ENCODE data around the gene SULT2A1. TPM values are rescaled to one million over a fixed set of nuclear protein-coding genes. Genes with fewer than 3 reads are reported as not detected.

SULT2A1 gene
- total RNA-seq, 2 experiments from 2014 or later: not detected

DNA sequence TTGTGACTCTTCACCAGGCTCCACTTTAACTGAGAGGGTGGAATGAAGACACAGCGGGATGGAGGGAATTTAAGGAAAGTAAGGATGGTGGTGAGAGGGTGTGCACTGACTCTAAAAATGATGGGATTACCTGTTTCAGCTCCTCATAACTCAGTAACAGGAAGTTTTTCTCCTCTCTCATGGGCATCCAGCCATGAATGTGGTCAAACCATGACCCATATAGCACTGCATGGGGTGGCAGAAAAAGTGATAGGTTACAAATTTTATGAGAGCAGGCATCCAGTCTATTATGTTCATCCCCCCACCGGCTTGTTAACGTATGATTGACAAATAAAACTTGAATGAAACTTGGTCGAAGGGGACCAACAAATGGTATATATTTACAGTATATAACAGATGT is 7.2 kb downstream of the SULT2A1 start:
- Histone ChIP-seq H4K20me1 (ENCODE audit: insufficient read depth, low read length) (no peaks in the 10 kb centered on the region), H3K4me3 (ENCODE audit: low read depth, low read length, poor library complexity, severe bottlenecking) (no peak overlapping the region), H3K4me1 (ENCODE audit: insufficient read depth, low read length, poor library complexity, severe bottlenecking) (no peaks in the 10 kb centered on the region), H3K9me3 (ENCODE audit: low read length) (no peaks in the 10 kb centered on the region), H3K4me2 (ENCODE audit: low read length) (no peak overlapping the region), H2AFZ (ENCODE audit: low read length) (no peak overlapping the region), H3K9me2 (ENCODE audit: insufficient read depth, low read length) (no peaks in the 10 kb centered on the region), H3K27ac (ENCODE audit: low read depth, low read length, poor library complexity, severe bottlenecking) (no peak overlapping the region), H3K79me2 (ENCODE audit: insufficient read depth, low read depth, low read length) (no peaks in the 10 kb centered on the region), H3K36me3 (ENCODE audit: insufficient read depth, low read length) (no peaks in the 10 kb centered on the region)
- intact Hi-C loops (cut with micrococcal nuclease; ENCODE audit: unreplicated experiment): no loop called here
- CTCF ChIA-PET (ENCODE audit: unreplicated experiment): no interaction called here
- POLR2A ChIA-PET: no interaction called here
- TF ChIP-seq, protein P1, sequence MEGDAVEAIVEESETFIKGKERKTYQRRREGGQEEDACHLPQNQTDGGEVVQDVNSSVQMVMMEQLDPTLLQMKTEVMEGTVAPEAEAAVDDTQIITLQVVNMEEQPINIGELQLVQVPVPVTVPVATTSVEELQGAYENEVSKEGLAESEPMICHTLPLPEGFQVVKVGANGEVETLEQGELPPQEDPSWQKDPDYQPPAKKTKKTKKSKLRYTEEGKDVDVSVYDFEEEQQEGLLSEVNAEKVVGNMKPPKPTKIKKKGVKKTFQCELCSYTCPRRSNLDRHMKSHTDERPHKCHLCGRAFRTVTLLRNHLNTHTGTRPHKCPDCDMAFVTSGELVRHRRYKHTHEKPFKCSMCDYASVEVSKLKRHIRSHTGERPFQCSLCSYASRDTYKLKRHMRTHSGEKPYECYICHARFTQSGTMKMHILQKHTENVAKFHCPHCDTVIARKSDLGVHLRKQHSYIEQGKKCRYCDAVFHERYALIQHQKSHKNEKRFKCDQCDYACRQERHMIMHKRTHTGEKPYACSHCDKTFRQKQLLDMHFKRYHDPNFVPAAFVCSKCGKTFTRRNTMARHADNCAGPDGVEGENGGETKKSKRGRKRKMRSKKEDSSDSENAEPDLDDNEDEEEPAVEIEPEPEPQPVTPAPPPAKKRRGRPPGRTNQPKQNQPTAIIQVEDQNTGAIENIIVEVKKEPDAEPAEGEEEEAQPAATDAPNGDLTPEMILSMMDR (conservative IDR thresholded peaks at IDR 0.05; ENCODE audit: low read length): no peak
- TF ChIP-seq EZH2phosphoT487 (IDR thresholded peaks at IDR 0.05; ENCODE audit: borderline replicate concordance, low read depth, low read length): no peak
- no peak for DNase-seq (ENCODE audit: low spot score)
- no TSS peak for BruUV-seq (replicated peaks)

DNA sequence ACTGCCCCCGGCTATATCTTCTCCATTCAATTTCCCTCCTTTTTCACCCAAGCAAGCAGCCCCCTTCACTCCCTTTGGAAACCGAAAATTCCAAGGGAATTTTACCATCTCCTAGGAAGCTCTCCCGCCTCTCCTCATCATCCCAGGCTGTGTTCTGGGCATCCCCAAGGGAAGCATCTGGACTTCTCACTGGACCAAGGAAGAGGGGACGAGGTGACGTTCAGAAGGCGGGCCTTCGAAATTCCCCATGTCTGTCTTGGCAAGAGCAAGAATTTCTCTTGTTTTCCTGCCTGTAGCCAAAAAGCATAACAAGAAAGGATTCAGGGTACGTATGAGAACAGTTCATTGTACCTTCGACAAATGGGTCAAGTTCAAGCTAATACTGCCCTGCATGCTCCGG is 20.9 kb downstream of the SULT2A1 start:
- H4K20me1 ChIP-seq (ENCODE audit: insufficient read depth, low read length): no peaks in the 10 kb centered on the region
- no peaks in the 10 kb centered on the region for H3K79me2 ChIP-seq (ENCODE audit: insufficient read depth, low read depth, low read length)
- H3K4me3 ChIP-seq (ENCODE audit: low read depth, low read length, poor library complexity, severe bottlenecking): no peak overlapping the region
- H3K9me2 ChIP-seq (ENCODE audit: insufficient read depth, low read length): no peaks in the 10 kb centered on the region
- no peak overlapping the region for H3K27ac ChIP-seq (ENCODE audit: low read depth, low read length, poor library complexity, severe bottlenecking)
- H2AFZ ChIP-seq (ENCODE audit: low read length): no peak overlapping the region
- ChIA-PET POLR2A (no interaction called here), CTCF (ENCODE audit: unreplicated experiment) (no interaction called here)
- no peak overlapping the region for H3K4me2 ChIP-seq (ENCODE audit: low read length)
- no peak for DNase-seq (ENCODE audit: low spot score)
- no peaks in the 10 kb centered on the region for H3K36me3 ChIP-seq (ENCODE audit: insufficient read depth, low read length)
- no peaks in the 10 kb centered on the region for H3K9me3 ChIP-seq (ENCODE audit: low read length)
- BruUV-seq (replicated peaks): no TSS peak
- H3K4me1 ChIP-seq (ENCODE audit: insufficient read depth, low read length, poor library complexity, severe bottlenecking): no peaks in the 10 kb centered on the region
- intact Hi-C loops (cut with micrococcal nuclease; ENCODE audit: unreplicated experiment): loop anchor here (10.0 kb wide), 1 partner anchor 50 kb away; no protein-coding TSS in a partner anchor
- TF ChIP-seq, protein P1 (conservative IDR thresholded peaks at IDR 0.05; ENCODE audit: low read length): no peak
- no peak for TF ChIP-seq EZH2phosphoT487 (IDR thresholded peaks at IDR 0.05; ENCODE audit: borderline replicate concordance, low read depth, low read length)

DNA sequence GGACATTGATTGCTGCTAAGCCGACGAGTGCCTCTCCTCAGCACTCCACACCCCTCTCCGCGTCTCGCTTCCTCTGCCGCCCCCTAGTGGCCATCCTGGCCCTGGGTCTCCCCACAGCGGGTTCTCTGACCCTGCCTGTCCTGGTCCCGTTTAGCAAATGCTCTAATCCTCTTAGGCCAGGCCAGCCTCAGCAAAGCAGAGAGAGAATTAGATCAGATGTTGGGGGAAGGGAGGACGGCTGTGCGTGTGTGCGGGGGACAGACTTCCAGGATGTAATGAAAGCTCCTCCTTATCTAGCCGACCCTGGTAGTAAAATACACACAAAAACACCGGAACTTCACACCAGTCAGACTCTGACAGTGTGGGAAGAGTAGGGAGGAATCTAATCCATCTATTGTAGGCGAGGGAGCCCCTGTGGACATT is 22.6 kb downstream of the SULT2A1 start:
- no peaks in the 10 kb centered on the region for H3K9me2 ChIP-seq (ENCODE audit: insufficient read depth, low read length)
- no peak overlapping the region for H3K4me3 ChIP-seq (ENCODE audit: low read depth, low read length, poor library complexity, severe bottlenecking)
- H3K4me1 ChIP-seq (ENCODE audit: insufficient read depth, low read length, poor library complexity, severe bottlenecking): no peaks in the 10 kb centered on the region
- no peak overlapping the region for H2AFZ ChIP-seq (ENCODE audit: low read length)
- no peak overlapping the region for H3K27ac ChIP-seq (ENCODE audit: low read depth, low read length, poor library complexity, severe bottlenecking)
- H3K36me3 ChIP-seq (ENCODE audit: insufficient read depth, low read length): no peaks in the 10 kb centered on the region
- no peaks in the 10 kb centered on the region for H3K9me3 ChIP-seq (ENCODE audit: low read length)
- H4K20me1 ChIP-seq (ENCODE audit: insufficient read depth, low read length): no peaks in the 10 kb centered on the region
- BruUV-seq (replicated peaks): no TSS peak
- intact Hi-C loops (cut with micrococcal nuclease; ENCODE audit: unreplicated experiment): loop anchor here (1.0 to 10.0 kb wide), 2 partner anchors 49 to 73 kb away; no protein-coding TSS in a partner anchor
- ChIA-PET POLR2A (no interaction called here), CTCF (ENCODE audit: unreplicated experiment) (no interaction called here)
- no peak overlapping the region for H3K4me2 ChIP-seq (ENCODE audit: low read length)
- no peaks in the 10 kb centered on the region for H3K79me2 ChIP-seq (ENCODE audit: insufficient read depth, low read depth, low read length)
- TF ChIP-seq EZH2phosphoT487 (IDR thresholded peaks at IDR 0.05; ENCODE audit: borderline replicate concordance, low read depth, low read length): no peak
- TF ChIP-seq, protein P1 (conservative IDR thresholded peaks at IDR 0.05; ENCODE audit: low read length): peak; percentile 99
- peak; percentile 69 for DNase-seq (ENCODE audit: low spot score)
